GM18517 (cell line): ENCODE measurements around the gene RAPH1.

Experiments used
- ATAC-seq: cut with Tn5 transposase; IDR thresholded peaks from one replicate; pipeline ENCODE4 v1.9.1; 2021; ENCODE audit warnings: mild to moderate bottlenecking, moderate library complexity; ENCODE audit not compliant: unreplicated experiment

Gene RAPH1

GRCh38 chr2:203366639-203367466, 168.2 kb downstream of the RAPH1 start:
- no peak for ATAC-seq

DNA sequence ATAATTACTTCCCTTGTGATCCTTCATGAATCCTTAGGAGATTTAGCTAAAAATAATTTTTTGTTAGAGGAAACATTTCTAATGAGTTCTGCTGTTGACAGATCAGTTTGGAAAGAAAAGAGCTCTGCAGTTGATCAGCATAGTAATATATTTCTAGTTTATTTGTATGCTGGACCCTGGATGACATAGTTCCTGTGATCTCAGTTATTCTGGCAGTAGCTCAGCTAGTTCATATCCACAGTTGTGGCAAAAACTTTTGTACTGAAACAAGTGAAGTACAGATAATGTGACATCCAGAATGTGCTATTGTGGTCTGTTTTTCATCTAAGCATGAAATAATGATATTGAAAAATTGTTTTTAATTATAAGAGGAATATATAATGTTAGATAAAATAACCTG, 173.2 kb downstream of the RAPH1 start:
- ATAC-seq, result no peak

GRCh38 chr2:203361495-203361894, 173.6 kb downstream of the RAPH1 start:
- no peak for ATAC-seq

- no peak for ATAC-seq
These were observed 174.2 kb downstream of the RAPH1 start for GRCh38 chr2:203360833-203361430.

DNA sequence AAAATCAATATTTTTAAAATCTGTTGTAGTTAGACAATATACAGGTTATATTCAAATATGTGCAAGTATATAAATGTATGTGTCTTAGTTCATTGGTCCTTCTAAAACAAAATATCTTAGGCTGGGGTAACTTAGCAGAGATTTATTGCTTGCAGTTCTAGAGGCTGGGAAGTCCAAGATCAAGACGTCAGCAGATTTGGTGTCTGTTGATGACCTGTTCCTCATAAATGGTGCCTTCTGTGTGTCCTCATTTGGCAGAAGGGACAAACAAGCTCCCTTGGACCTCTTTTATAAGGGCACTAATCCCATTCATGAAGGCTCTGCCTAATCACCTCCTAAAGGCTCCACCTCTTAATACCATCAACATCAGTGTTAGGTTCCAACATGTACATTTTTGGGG, 175.7 kb downstream of the RAPH1 start:
- ATAC-seq, result no peak

GRCh38 chr2:203354966-203355365, 180.1 kb downstream of the RAPH1 start:
- ATAC-seq, result no peak

GRCh38 chr2:203352604-203353255, 182.4 kb downstream of the RAPH1 start:
- ATAC-seq, result no peak

- no peak for ATAC-seq
These were observed 187.7 kb downstream of the RAPH1 start for GRCh38 chr2:203347375-203347774.

GRCh38 chr2:203346612-203347011, 188.5 kb downstream of the RAPH1 start:
- ATAC-seq, result no peak

GRCh38 chr2:203344667-203345066, 190.4 kb downstream of the RAPH1 start:
- ATAC-seq, result no peak
